ENCODE results near the gene NID2. TPM values are rescaled to one million over a fixed set of nuclear protein-coding genes. Genes with fewer than 3 reads are reported as not detected.

The NID2 gene, protein sequence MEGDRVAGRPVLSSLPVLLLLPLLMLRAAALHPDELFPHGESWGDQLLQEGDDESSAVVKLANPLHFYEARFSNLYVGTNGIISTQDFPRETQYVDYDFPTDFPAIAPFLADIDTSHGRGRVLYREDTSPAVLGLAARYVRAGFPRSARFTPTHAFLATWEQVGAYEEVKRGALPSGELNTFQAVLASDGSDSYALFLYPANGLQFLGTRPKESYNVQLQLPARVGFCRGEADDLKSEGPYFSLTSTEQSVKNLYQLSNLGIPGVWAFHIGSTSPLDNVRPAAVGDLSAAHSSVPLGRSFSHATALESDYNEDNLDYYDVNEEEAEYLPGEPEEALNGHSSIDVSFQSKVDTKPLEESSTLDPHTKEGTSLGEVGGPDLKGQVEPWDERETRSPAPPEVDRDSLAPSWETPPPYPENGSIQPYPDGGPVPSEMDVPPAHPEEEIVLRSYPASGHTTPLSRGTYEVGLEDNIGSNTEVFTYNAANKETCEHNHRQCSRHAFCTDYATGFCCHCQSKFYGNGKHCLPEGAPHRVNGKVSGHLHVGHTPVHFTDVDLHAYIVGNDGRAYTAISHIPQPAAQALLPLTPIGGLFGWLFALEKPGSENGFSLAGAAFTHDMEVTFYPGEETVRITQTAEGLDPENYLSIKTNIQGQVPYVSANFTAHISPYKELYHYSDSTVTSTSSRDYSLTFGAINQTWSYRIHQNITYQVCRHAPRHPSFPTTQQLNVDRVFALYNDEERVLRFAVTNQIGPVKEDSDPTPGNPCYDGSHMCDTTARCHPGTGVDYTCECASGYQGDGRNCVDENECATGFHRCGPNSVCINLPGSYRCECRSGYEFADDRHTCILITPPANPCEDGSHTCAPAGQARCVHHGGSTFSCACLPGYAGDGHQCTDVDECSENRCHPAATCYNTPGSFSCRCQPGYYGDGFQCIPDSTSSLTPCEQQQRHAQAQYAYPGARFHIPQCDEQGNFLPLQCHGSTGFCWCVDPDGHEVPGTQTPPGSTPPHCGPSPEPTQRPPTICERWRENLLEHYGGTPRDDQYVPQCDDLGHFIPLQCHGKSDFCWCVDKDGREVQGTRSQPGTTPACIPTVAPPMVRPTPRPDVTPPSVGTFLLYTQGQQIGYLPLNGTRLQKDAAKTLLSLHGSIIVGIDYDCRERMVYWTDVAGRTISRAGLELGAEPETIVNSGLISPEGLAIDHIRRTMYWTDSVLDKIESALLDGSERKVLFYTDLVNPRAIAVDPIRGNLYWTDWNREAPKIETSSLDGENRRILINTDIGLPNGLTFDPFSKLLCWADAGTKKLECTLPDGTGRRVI (N-terminal part only)
- 1 to 10 TPM; 1.9 to 5.6 (median 4.3) TPM for total RNA-seq

DNA sequence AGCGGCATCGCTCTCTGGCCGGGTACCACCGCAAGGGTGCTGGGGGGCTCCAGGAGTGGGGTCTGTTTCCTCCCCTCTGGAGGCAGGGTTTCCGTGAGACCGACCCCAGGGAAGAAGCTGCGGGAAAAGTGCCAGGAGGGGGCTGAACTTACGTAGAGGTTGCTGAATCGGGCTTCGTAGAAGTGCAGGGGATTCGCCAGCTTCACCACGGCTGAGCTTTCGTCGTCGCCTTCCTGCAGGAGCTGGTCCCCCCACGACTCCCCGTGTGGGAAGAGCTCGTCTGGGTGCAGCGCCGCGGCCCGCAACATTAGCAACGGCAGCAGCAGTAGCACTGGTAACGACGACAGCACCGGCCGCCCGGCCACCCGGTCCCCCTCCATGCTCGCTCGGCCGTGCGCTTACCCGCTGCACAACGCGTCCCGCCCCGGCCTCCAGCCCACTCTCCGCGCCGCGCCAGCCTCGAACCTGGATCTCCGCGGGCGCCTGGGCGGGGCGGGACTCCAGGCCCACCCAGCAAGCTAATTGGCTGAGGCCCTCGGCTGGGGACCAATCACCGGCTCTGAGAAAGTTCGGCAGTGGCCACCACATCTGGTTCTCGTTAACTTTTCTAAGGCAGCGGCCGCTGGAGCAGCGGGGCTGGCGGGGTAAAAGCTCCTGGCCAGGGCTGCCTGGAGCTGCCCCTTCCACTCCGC is at the start of gene NID2:
TSS of gene NID2 (minus strand) at position 445 of the 692 bp plus-strand sequence. CDS start at position 380, 65 bp downstream.
- in situ Hi-C loops (cut with MboI; ENCODE audit: low sequenced_read_pairs in 4 of 4) = no loop called here
- peaks cover 11 to 37% (median 29%) of the 10 kb centered on the region in 3 donors for H3K27me3 ChIP-seq
- peak; percentile 73 to 78 for ATAC-seq

DNA sequence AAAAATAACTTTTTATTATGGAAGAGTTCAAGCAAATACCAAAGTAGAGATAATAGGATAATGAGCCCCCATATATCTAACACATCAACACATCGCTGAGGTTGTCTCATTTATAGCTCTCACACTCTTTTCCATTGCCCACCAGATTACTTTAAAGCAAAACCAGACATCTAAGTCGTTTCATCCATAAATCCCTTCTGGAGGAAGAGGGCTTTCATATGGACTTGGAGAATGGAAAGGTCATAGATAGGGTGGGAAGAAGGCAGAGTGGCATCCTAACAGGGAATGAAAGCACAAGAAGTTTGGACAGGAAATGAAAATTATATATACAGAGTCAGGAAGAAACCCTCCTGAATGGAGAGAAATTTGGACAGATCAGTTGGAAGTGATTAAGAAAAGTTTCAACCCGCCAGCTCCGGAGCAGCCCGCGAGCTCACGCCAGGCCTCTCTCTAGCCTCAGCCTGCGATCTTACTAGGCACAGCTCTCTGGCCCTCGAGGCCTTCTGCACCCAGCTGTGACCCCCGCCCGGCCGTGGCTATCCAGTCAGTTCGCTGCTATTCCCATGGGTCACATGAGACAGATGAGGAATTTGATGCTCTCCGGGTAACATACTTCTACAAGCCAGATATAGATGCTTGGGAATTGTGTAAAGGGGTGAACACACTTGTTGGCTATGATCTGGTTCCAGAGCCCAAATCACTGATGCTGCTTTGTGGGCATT is 48.4 kb upstream of the NID2 start:
- intact Hi-C loops (cut with DNase I; ENCODE audit: low total_unique reads) = no loop called here
- ATAC-seq = no peak
- H3K27me3 ChIP-seq = no peaks in the 10 kb centered on the region
- no peaks in the 10 kb centered on the region for H3K36me3 ChIP-seq
- H3K4me3 ChIP-seq = no peak overlapping the region
- DNase-seq = no peak
- no peaks in the 10 kb centered on the region for H3K4me1 ChIP-seq
- no peak for TF ChIP-seq POLR2A (IDR thresholded peaks at IDR 0.05)
- TF ChIP-seq, protein P1, sequence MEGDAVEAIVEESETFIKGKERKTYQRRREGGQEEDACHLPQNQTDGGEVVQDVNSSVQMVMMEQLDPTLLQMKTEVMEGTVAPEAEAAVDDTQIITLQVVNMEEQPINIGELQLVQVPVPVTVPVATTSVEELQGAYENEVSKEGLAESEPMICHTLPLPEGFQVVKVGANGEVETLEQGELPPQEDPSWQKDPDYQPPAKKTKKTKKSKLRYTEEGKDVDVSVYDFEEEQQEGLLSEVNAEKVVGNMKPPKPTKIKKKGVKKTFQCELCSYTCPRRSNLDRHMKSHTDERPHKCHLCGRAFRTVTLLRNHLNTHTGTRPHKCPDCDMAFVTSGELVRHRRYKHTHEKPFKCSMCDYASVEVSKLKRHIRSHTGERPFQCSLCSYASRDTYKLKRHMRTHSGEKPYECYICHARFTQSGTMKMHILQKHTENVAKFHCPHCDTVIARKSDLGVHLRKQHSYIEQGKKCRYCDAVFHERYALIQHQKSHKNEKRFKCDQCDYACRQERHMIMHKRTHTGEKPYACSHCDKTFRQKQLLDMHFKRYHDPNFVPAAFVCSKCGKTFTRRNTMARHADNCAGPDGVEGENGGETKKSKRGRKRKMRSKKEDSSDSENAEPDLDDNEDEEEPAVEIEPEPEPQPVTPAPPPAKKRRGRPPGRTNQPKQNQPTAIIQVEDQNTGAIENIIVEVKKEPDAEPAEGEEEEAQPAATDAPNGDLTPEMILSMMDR (IDR thresholded peaks at IDR 0.05 in 4 of 5, conservative IDR thresholded peaks at IDR 0.05 in 1 of 5) = no peak
- no peaks in the 10 kb centered on the region for H3K9me3 ChIP-seq
- in situ Hi-C loops (cut with MboI; ENCODE audit: low sequenced_read_pairs in 4 of 4) = no loop called here
- H3K27ac ChIP-seq = no peak overlapping the region

More for the DNA sequence above, at the start of gene NID2:
- Histone ChIP-seq H3K4me3 (peak within 1 kb of the TSS; percentile 65 to 69 (median 68)), H3K36me3 (no peaks in the 10 kb centered on the region), H3K27ac (peak within 1 kb of the TSS; percentile 60 to 74 (median 72)), H3K9me3 (no peaks in the 10 kb centered on the region), H3K4me1 (peaks cover 0 to 14% of the 10 kb centered on the region in 2 donors)
- intact Hi-C loops (cut with DNase I; ENCODE audit: low total_unique reads) = loop anchor here (5.0 kb wide), 1 partner anchor 51 kb away; no protein-coding TSS in a partner anchor
- DNase-seq = peak; percentile 50 to 67
- TF ChIP-seq POLR2A (IDR thresholded peaks at IDR 0.05) = peak; percentile 28 to 38
- TF ChIP-seq, protein P1 (IDR thresholded peaks at IDR 0.05 in 4 of 5, conservative IDR thresholded peaks at IDR 0.05 in 1 of 5) = no peak

DNA sequence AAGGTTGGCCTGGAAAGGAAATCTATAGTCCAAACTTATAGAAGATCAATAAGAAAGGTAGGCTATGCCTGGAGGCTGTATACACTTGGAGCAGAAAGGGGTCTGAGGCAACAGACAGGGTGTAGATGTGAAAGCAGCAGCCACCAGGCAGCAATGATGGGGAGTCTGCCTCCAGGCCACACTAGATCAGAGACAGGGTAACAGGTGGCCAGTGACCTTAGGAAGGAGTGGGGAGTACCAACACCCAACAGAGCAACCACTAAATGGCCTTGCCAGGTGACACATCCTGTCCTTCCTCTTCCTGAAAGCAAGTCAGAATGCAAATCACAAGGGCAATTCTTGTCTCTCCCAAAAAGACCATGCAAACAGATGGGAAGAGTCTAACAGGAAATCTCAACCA is 46.4 kb upstream of the NID2 start:
- Histone ChIP-seq H3K4me1 (no peaks in the 10 kb centered on the region), H3K4me3 (no peak overlapping the region), H3K27ac (no peak overlapping the region), H3K36me3 (no peaks in the 10 kb centered on the region), H3K9me3 (no peaks in the 10 kb centered on the region), H3K27me3 (no peaks in the 10 kb centered on the region)
- DNase-seq (no peak), ATAC-seq (no peak)
- TF ChIP-seq, protein P1 (IDR thresholded peaks at IDR 0.05 in 4 of 5, conservative IDR thresholded peaks at IDR 0.05 in 1 of 5) = no peak
- no peak for TF ChIP-seq POLR2A (IDR thresholded peaks at IDR 0.05)
- in situ Hi-C loops (cut with MboI; ENCODE audit: low sequenced_read_pairs in 4 of 4) = no loop called here
- intact Hi-C loops (cut with DNase I; ENCODE audit: low total_unique reads) = no loop called here

Measured in gastrocnemius medialis (tissue), 4 donors.